Muscle of arm (tissue), 12 donors: ENCODE data around the gene SIK3. TPM values are rescaled to one million over a fixed set of nuclear protein-coding genes. Genes with fewer than 3 reads are reported as not detected.

Experiments
- DNase-seq: peaks from one replicate; pipeline ENCODE4 v3.0.0-alpha.2; 2013
- polyA plus RNA-seq, 12 donors: library from polyadenylated mRNA; unstranded; fragments of 120-200 nt; gene quantifications; one replicate each; pipeline ENCODE4 v1.2.1, GENCODE V29; 2013; ENCODE audit not compliant: insufficient read length in 12 of 12

Gene SIK3
- polyA plus RNA-seq, 12 donors: 27.5 to 46.1 (median 38.5) TPM; not detected in 1

- DNase-seq: no peak
Observed at GRCh38 chr11:116796548-116796947, 301.7 kb downstream of the SIK3 start.

- DNase-seq: no peak
Observed at GRCh38 chr11:116794851-116795250, 303.4 kb downstream of the SIK3 start.

GRCh38 chr11:116793772-116794097 lies 304.5 kb downstream of the SIK3 start:
- DNase-seq: no peak

Other genes starting within 250 kb of the SIK3 start
- gene PAFAH1B2, start 45.9 kb upstream of the SIK3 start, polyA plus RNA-seq: 100 to 1,000 TPM in 1 of 12 donors, 10 to 100 TPM in 11; 45.3 to 201 (median 54.4) TPM
- gene SIDT2, start 80.3 kb upstream of the SIK3 start, polyA plus RNA-seq: 10 to 100 TPM in 11 of 12 donors, not detected in 1; 24.6 to 41.0 (median 36.3) TPM
- gene TAGLN, start 100.9 kb upstream of the SIK3 start, polyA plus RNA-seq: 100 to 1,000 TPM in 2 of 12 donors, 10 to 100 TPM in 9, not detected in 1; 65.6 to 358 (median 88.1) TPM
- gene PCSK7, start 133.6 kb upstream of the SIK3 start, polyA plus RNA-seq: 10 to 100 TPM; 17.1 to 58.7 (median 27.3) TPM
- 10 to 100 TPM in 11 of 12 donors, not detected in 1; 16.7 to 28.8 (median 19.3) TPM for gene RNF214, start 134.2 kb upstream of the SIK3 start, polyA plus RNA-seq
- gene BACE1-AS, start 192.9 kb upstream of the SIK3 start, polyA plus RNA-seq: 10 to 100 TPM in 11 of 12 donors, not detected in 1; 10.4 to 20.1 (median 14.3) TPM
- 10 to 100 TPM in 11 of 12 donors, not detected in 1; 31.3 to 43.1 (median 38.6) TPM for gene BACE1, start 217.8 kb upstream of the SIK3 start, polyA plus RNA-seq
- 10 to 100 TPM in 11 of 12 donors, not detected in 1; 10.9 to 29.2 (median 12.6) TPM for gene CEP164, start 229.4 kb upstream of the SIK3 start, polyA plus RNA-seq